AG04450 (cell line): Measurements from ENCODE around the gene GLIS1. TPM values are rescaled to one million over a fixed set of nuclear protein-coding genes. Genes with fewer than 3 reads are reported as not detected.
A peak's percentile ranks its signal among the peaks of the same experiment; 100 is the strongest.

Experiments
- CTCF ChIA-PET: fragments of 300-600, 350-600 bp; formaldehyde crosslinking; extraction: SDS; loops from one replicate; lab custom pipeline; 2022; ENCODE audit warnings: antibody characterized with exemption, inconsistent platforms; lab: Charles Lee
- POLR2A ChIA-PET: fragments of 350-600 bp; formaldehyde crosslinking; extraction: SDS; loops from one replicate; lab custom pipeline; 2021; ENCODE audit warnings: antibody characterized with exemption, inconsistent platforms; lab: Yijun Ruan, JAX
- DNase-seq: peaks from one replicate; pipeline ENCODE4 v3.0.0-alpha.2; 2011; ENCODE audit warnings: low read depth, low spot score
- H3K27ac ChIP-seq: one replicate; pipeline ENCODE4 v1.5.1; 2012; ENCODE audit warnings: low read depth, low read length, control low read depth
- H3K27me3 ChIP-seq: one replicate; pipeline ENCODE4 v1.6.0; 2012; ENCODE audit warnings: low read length; ENCODE audit not compliant: control insufficient read depth, insufficient read depth
- H3K4me3 ChIP-seq: 2 replicates; pipeline ENCODE4 v1.5.1; 2011; ENCODE audit warnings: mild to moderate bottlenecking, low read depth, low read length, control low read depth
- H3K9me3 ChIP-seq: 2 replicates; pipeline ENCODE4 v1.5.1; 2012; ENCODE audit warnings: low read length; ENCODE audit not compliant: control insufficient read depth, insufficient read depth
- CTCF ChIP-seq: IDR thresholded peaks from 2 replicates; pipeline ENCODE4 v1.5.1; 2011; ENCODE audit warnings: low read depth, low read length, control low read depth, inconsistent platforms
- polyA plus RNA-seq: library from polyadenylated mRNA; depleted of rRNA; stranded (reverse); fragments of >200 nt; gene quantifications from 2 replicates; pipeline ENCODE4 v1.2.3, GENCODE V29; 2011

Gene GLIS1
- polyA plus RNA-seq, 1 experiment: 0.77 TPM

GRCh38 chr1:53681977-53682685 lies 56.8 kb downstream of the GLIS1 start:
- no peak for DNase-seq
- peak; percentile 49 for TF ChIP-seq CTCF
- POLR2A ChIA-PET: no interaction called here
- no peak overlapping the region for H3K4me3 ChIP-seq
- H3K9me3 ChIP-seq: no peaks in the 10 kb centered on the region; the same call in 1 of the 2 replicates
- no peaks in the 10 kb centered on the region for H3K27me3 ChIP-seq
- no peak overlapping the region for H3K27ac ChIP-seq
- CTCF ChIA-PET: interaction anchor here (1.3 kb wide), 1 partner anchor 10 kb away, joined by 3 read pairs; no protein-coding TSS in a partner anchor

- no peak for TF ChIP-seq CTCF
- ChIA-PET POLR2A (no interaction called here), CTCF (interaction anchor here (1.3 kb wide), 1 partner anchor 11 kb away, joined by 3 read pairs; no protein-coding TSS in a partner anchor)
- no peaks in the 10 kb centered on the region; the same call in 1 of the 2 replicates for H3K9me3 ChIP-seq
- DNase-seq: no peak
- H3K27ac ChIP-seq: no peak overlapping the region
- H3K4me3 ChIP-seq: no peak overlapping the region
- H3K27me3 ChIP-seq: no peaks in the 10 kb centered on the region
Measured at GRCh38 chr1:53681351-53681976, 57.5 kb downstream of the GLIS1 start.

GRCh38 chr1:53680868-53681267 lies 58.1 kb downstream of the GLIS1 start:
- DNase-seq: no peak
- CTCF ChIA-PET: interaction anchor here (0.7 kb wide), 1 partner anchor 77 kb away, joined by 3 read pairs; no protein-coding TSS in a partner anchor
- POLR2A ChIA-PET: no interaction called here

GRCh38 chr1:53678938-53679825 lies 59.8 kb downstream of the GLIS1 start:
- DNase-seq: no peak
- Histone ChIP-seq H3K27ac (no peak overlapping the region), H3K27me3 (no peaks in the 10 kb centered on the region), H3K4me3 (no peak overlapping the region), H3K9me3 (no peaks in the 10 kb centered on the region; the same call in 1 of the 2 replicates)
- ChIA-PET POLR2A (no interaction called here), CTCF (no interaction called here)
- TF ChIP-seq CTCF: no peak

More at GRCh38 chr1:53680868-53681267, 58.1 kb downstream of the GLIS1 start:
- no peak for TF ChIP-seq CTCF
- H3K27me3 ChIP-seq: no peaks in the 10 kb centered on the region
- H3K4me3 ChIP-seq: no peak overlapping the region
- no peak overlapping the region for H3K27ac ChIP-seq
- no peaks in the 10 kb centered on the region; the same call in 1 of the 2 replicates for H3K9me3 ChIP-seq
